Stimulated activated naive CD4-positive, alpha-beta T cell treated with Interleukin-2 at 50 U/mL for 16 hours (primary cell): ENCODE results near the gene CTSD.

Experiments used
- DNase-seq: peaks from one replicate; lab custom pipeline; 2025; lab: John Stamatoyannopoulos, UW

CTSD gene

DNA sequence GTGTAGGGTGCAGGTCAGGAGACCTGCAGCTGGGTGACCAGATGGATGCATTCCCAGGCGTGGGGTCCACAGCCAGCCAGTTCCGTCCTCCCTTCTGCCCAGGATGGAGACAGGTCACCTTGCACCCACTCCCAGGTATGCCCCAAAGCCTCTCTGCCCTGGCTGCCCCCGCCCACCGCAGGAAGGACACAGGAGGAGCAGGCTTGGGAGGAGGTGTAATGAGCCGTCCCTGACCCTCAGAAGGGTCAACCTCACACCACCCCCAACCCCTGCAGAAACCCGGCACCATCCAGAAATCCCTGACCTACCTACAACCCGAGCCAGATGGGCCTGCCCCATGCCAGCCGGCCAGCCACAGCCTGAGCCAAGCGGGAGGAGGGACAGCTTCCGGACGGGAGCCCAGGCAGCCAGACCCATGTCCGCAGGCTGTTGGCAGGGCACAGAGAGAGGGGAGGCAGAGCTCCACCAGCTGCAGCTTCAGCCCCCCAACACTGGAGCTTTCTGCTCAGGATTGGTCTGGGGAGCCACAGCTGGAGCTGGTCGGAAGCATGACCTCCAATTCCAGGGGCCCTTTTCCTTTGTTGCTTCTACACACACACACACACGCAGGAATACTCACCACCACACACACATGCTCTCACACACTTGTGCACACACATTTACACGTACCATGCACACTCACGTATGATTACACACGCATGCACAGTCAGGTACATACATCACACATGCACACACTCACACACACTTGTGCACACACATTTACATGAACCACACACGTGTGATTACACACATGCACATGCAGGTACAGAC lies 18.6 kb downstream of the CTSD start:
- no peak for DNase-seq

DNA sequence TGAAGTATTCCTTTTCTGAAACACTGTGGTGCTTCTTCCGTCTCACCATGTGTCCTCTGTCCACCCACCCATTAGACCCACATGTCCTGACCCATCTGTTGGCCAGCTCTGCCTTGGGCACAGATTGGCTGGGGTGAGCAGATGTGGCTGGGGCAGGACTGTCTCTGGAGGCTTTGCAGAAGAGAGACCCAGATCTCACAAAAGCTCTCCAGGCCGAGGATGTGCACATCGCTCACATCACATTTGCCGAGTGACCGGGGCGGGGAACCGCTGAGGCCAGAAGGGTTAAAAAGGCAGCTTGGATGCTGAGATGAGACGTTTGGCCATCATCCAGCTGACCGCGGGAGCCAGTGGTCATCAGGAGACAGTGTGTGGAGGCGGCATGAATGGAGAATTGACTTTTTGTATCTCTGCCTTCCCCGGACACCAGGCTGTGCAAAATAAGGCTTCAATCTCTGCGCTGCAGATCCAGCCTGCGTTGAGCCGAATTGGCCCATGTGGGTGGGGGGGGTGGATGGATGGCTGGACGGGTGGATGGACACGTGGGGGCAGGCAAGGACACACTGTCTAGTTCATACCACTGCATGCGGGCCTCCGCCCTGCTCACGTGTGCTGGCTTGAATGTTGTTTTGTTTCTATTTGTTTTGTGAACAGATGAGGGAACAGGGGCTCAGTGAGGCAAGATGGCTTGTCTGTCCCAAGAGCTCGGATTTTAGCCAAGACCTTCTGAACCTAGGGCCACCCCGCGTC lies 19.4 kb downstream of the CTSD start:
- no peak for DNase-seq

- no peak for DNase-seq
These were observed 20.1 kb downstream of the CTSD start for GRCh38 chr11:1743585-1744136.

- DNase-seq: no peak
These were observed 20.7 kb downstream of the CTSD start for GRCh38 chr11:1742869-1743584.

DNA sequence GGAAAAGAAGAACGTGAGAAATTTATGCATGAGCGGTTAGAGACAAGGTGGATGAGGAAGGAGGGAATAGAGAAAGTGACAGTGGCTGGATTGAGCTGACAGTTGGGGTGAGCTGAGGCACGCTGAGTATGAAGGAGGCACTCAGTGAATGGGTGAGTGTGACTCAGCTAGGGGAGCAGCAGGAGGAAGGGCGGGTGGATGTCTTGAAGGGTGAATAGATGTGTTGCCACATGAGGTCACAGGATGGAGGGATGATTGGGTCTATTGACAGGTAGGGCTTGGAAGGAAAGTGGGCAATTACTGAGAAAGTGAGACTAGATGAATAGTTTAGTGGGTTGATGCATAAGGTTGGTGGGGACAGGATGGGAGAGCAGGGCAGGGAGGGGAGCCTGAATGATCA lies 21.4 kb downstream of the CTSD start:
- no peak for DNase-seq

DNA sequence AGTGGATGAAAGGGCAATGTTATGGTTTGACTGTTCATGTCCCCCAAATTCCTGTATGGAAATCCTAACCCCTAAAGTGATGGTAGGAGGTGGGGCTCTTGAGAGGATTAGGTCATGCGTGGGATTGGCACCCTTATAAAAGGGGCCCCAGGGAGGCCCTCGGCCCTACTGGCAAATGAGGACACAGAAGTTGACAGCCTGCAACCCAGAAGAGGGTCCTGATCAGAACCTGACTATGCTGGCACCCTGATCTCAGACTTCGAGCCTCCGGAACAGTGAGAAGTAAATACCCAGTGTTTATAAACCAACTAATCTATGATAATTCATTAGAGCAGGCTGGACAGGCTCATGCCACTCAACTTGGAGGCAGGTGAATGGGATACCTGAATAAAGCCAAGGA lies 22.0 kb downstream of the CTSD start:
- DNase-seq: no peak

- DNase-seq: no peak
These were observed 22.8 kb downstream of the CTSD start for GRCh38 chr11:1740786-1741530.

- DNase-seq: no peak
These were observed 24.2 kb downstream of the CTSD start for GRCh38 chr11:1739576-1739975.

DNA sequence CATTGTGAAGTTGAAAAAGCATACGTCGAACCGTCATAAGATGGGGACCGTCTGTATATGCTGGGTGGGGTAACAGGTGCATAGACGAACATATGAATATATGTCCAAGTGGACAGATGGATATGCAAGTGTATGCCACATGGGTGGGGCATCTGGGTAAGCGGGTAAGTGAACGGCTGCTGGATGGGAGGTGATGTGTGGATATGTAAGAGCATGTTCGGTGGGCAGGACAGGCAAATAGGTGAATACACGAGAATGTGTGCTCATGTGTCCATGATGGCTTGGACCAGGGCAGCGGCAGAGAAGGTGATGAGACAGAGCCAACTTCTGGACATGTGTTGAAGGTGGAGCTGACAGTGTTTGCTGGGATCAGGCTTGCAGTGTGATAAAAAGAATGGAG lies 25.3 kb downstream of the CTSD start:
- DNase-seq: no peak

- DNase-seq: no peak
These were observed 26.5 kb downstream of the CTSD start for GRCh38 chr11:1737080-1737757.

DNA sequence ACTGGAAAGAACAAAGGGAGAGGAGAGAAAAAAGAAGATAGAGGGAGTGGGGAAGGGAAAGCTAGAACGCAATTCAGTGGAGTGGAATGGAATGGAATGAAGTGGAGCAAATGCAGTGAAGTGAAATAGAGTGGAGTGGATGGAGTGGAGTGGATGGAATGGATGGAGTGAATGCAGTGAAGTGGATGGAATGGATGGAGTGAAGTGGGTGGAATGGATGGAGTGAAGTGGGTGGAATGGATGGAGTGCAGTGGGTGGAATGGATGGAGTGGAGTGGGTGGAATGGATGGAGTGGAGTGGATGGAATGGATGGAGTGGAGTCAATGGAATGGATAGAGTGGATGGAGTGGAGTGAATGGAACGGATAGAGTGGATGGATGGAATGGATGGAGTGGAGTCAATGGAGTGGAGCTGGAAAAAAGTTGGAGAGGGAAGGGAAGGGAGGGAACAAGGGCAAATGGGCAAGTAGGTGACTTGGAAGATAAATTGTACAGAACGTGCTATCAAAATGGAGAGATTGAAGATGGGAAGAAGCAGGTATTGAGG lies 27.2 kb downstream of the CTSD start:
- DNase-seq: no peak

- DNase-seq: no peak
These were observed 28.5 kb downstream of the CTSD start for GRCh38 chr11:1735271-1735670.

GRCh38 chr11:1734641-1735081 lies 29.1 kb downstream of the CTSD start:
- no peak for DNase-seq

DNA sequence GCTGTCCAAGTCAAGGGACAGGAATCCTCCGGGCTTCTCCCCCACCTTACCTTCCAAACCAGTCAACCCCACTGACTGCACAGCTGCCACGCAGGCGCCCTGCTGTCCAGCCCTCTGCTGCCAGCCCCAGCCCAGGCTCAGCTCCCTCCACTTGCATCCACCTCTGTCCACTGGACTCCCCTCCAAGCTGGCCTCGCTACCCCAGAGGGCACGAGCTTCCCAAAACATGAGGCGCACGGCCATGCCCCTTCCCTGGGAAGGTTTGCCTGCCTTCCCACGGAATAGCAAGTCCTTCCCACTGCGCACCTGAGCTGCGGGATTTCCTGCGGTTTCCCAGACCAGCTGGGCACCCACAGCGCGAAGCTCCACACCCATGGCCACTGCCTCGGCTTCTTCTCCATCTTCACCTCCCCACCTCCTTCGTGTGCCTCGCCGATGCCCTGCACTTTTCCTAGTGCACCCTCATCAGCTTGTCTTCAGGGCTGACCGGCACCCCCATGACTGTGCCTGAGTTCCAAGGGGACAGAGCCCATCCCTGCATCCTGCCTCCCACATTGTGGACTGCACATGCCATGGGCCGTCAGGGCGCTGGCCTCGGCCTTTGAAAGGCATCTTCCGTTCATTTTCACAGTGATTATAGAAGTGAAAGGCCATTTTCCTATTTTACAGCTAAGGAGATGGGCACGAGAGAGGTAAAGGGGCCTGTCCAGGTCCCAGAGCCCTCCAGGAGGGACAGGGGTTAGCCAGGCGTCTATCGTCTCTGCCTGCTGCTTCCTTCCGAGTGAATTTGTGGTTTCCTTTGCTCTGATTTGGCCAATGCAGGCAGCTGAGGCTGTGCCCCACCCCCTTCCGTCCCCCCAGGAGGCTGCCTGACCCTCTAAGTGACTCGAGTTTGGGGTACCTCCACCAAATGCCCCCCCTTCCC lies 29.7 kb downstream of the CTSD start:
- DNase-seq: no peak

- no peak for DNase-seq
These were observed 30.6 kb downstream of the CTSD start for GRCh38 chr11:1733009-1733715.

- DNase-seq: no peak
These were observed 31.2 kb downstream of the CTSD start for GRCh38 chr11:1732418-1733008.

DNA sequence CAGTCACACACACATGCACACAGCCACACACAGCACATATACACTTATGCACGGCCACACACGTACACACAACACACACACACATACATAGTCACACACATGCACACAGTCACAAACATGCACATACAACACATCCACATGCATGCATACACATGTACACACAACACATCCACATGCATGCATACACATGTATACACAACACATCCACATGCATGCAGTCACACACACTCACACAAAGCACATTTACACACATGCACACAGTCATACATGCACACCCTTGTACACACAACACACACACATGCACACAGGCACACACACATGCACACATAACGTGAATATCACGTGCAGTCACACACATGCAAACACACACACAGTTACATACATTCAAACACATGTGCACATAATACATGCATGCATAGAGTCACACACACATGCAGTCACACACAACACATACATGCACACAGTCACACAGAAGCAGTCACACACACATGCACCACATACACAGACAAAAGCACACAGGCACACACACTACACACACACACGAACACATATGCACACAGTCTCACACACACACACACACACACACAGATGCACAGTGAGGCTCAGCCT lies 32.2 kb downstream of the CTSD start:
- no peak for DNase-seq

- DNase-seq: no peak
These were observed 33.6 kb downstream of the CTSD start for GRCh38 chr11:1730059-1730629.
